ENCODE results near the gene C18orf32. TPM values are rescaled to one million over a fixed set of nuclear protein-coding genes. Genes with fewer than 3 reads are reported as not detected.

The C18orf32 gene
- 31.6 to 40.8 TPM (median 35.3 TPM) in 3 replicates for total RNA-seq

- Mint-ChIP-seq H3K9me3 (no peaks in the 10 kb centered on the region), H3K27me3 (ENCODE audit: low read depth) (no peaks in the 10 kb centered on the region), H3K4me3 (peak within 1 kb of the TSS; percentile 88), H3K36me3 (peaks cover 29% of the 10 kb centered on the region), H3K27ac (peak within 1 kb of the TSS; percentile 94), H3K4me1 (peaks cover 49% of the 10 kb centered on the region)
- peak; percentile 81 to 90 for DNase-seq (ENCODE audit: low spot score in 2 of 2, unreplicated experiment in 2 of 2)
- TF ChIP-seq, protein P1, sequence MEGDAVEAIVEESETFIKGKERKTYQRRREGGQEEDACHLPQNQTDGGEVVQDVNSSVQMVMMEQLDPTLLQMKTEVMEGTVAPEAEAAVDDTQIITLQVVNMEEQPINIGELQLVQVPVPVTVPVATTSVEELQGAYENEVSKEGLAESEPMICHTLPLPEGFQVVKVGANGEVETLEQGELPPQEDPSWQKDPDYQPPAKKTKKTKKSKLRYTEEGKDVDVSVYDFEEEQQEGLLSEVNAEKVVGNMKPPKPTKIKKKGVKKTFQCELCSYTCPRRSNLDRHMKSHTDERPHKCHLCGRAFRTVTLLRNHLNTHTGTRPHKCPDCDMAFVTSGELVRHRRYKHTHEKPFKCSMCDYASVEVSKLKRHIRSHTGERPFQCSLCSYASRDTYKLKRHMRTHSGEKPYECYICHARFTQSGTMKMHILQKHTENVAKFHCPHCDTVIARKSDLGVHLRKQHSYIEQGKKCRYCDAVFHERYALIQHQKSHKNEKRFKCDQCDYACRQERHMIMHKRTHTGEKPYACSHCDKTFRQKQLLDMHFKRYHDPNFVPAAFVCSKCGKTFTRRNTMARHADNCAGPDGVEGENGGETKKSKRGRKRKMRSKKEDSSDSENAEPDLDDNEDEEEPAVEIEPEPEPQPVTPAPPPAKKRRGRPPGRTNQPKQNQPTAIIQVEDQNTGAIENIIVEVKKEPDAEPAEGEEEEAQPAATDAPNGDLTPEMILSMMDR (IDR thresholded peaks at IDR 0.05; ENCODE audit: unreplicated experiment): no peak
Observed at GRCh38 chr18:49486953-49487710, at the start of gene C18orf32. Gene C18orf32 (minus strand): TSS chr18:49487234. CDS start chr18:49483748, 3,486 bp downstream.

GRCh38 chr18:49534846-49535601, 48.0 kb upstream of the C18orf32 start:
- TF ChIP-seq, protein P1 (IDR thresholded peaks at IDR 0.05; ENCODE audit: unreplicated experiment): no peak
- H3K36me3 Mint-ChIP-seq: no peaks in the 10 kb centered on the region
- no peaks in the 10 kb centered on the region for H3K27me3 Mint-ChIP-seq (ENCODE audit: low read depth)

DNA sequence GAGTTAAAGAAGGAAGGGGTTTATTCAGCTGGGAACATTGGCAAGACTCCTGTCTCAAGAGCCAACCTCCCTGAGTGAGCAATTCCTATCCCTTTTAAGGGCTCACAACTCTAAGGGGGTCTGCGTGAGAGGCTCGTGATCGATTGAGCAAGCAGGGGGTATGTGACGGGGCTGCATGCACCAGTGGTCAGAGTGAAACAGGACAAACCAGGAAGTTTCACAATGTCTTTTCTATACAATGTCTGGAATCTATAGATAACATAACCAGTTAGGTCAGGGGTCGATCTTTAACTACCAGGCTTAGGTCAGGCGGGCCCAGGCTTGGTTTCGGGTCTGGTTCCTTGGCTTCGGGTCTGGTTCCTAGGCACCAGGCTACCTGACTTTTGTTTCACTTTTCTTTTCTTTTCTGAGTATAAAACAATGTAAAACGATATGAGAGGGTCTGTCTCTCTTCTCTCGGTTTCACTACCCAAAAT, 44.7 kb upstream of the C18orf32 start:
- no peak overlapping the region for H3K27ac Mint-ChIP-seq
- no peaks in the 10 kb centered on the region for H3K36me3 Mint-ChIP-seq
- H3K27me3 Mint-ChIP-seq (ENCODE audit: low read depth): no peaks in the 10 kb centered on the region

More at GRCh38 chr18:49534846-49535601, 48.0 kb upstream of the C18orf32 start:
- DNase-seq (ENCODE audit: low spot score in 2 of 2, unreplicated experiment in 2 of 2): no peak
- Mint-ChIP-seq H3K27ac (no peak overlapping the region), H3K4me1 (no peaks in the 10 kb centered on the region), H3K4me3 (no peak overlapping the region), H3K9me3 (peaks cover 5% of the 10 kb centered on the region)

GRCh38 chr18:49529596-49529995, 42.6 kb upstream of the C18orf32 start:
- no peak for DNase-seq (ENCODE audit: low spot score in 2 of 2, unreplicated experiment in 2 of 2)
- no peak overlapping the region for H3K27ac Mint-ChIP-seq
- TF ChIP-seq, protein P1 (IDR thresholded peaks at IDR 0.05; ENCODE audit: unreplicated experiment): no peak

More for the DNA sequence above, 44.7 kb upstream of the C18orf32 start:
- Mint-ChIP-seq H3K9me3 (peaks cover 5% of the 10 kb centered on the region), H3K4me1 (peaks cover 7% of the 10 kb centered on the region), H3K4me3 (no peak overlapping the region)
- TF ChIP-seq, protein P1 (IDR thresholded peaks at IDR 0.05; ENCODE audit: unreplicated experiment): no peak
- no peak for DNase-seq (ENCODE audit: low spot score in 2 of 2, unreplicated experiment in 2 of 2)

GRCh38 chr18:49527631-49528327, 40.7 kb upstream of the C18orf32 start:
- Mint-ChIP-seq H3K27me3 (ENCODE audit: low read depth) (no peaks in the 10 kb centered on the region), H3K27ac (no peak overlapping the region), H3K4me1 (peaks cover 7% of the 10 kb centered on the region), H3K9me3 (no peaks in the 10 kb centered on the region), H3K36me3 (no peaks in the 10 kb centered on the region), H3K4me3 (no peak overlapping the region)
- no peak for DNase-seq (ENCODE audit: low spot score in 2 of 2, unreplicated experiment in 2 of 2)
- TF ChIP-seq, protein P1 (IDR thresholded peaks at IDR 0.05; ENCODE audit: unreplicated experiment): no peak

More at GRCh38 chr18:49529596-49529995, 42.6 kb upstream of the C18orf32 start:
- Mint-ChIP-seq H3K9me3 (no peaks in the 10 kb centered on the region), H3K36me3 (no peaks in the 10 kb centered on the region), H3K27me3 (ENCODE audit: low read depth) (no peaks in the 10 kb centered on the region), H3K4me1 (peaks cover 7% of the 10 kb centered on the region), H3K4me3 (no peak overlapping the region)
